GM19468 (cell line): ENCODE data around the gene LAMB3.
"Not testable (repeated sequence)": the region's sequence is repeated elsewhere in the genome, so short reads cannot be mapped to it uniquely, and the experiment has no call there.

Source experiments
- ATAC-seq: cut with Tn5 transposase; IDR thresholded peaks from one replicate; pipeline ENCODE4 v1.9.1; 2021; ENCODE audit warnings: mild to moderate bottlenecking, moderate library complexity, moderate number of reproducible peaks; ENCODE audit not compliant: unreplicated experiment; ENCODE audit errors: extremely low read depth

The LAMB3 gene

GRCh38 chr1:209652121-209652735 lies at the start of gene LAMB3:
Gene LAMB3 (minus strand): TSS chr1:209652425. CDS start chr1:209650944, 1,481 bp downstream.
- ATAC-seq: no peak

GRCh38 chr1:209700686-209701085 lies 48.5 kb upstream of the LAMB3 start:
- not testable (repeated sequence) for ATAC-seq

GRCh38 chr1:209697126-209697525 lies 44.9 kb upstream of the LAMB3 start:
- ATAC-seq: no peak

- no peak for ATAC-seq
Measured at GRCh38 chr1:209696673-209697072, 44.4 kb upstream of the LAMB3 start.

GRCh38 chr1:209692745-209693504 lies 40.7 kb upstream of the LAMB3 start:
- peak; percentile 46 for ATAC-seq

GRCh38 chr1:209692296-209692695 lies 40.1 kb upstream of the LAMB3 start:
- no peak for ATAC-seq

GRCh38 chr1:209691237-209691636 lies 39.0 kb upstream of the LAMB3 start:
- ATAC-seq: no peak

- no peak for ATAC-seq
Measured at GRCh38 chr1:209689477-209689876, 37.3 kb upstream of the LAMB3 start.

- ATAC-seq: no peak
Measured at GRCh38 chr1:209688746-209689234, 36.6 kb upstream of the LAMB3 start.

- no peak for ATAC-seq
Measured at GRCh38 chr1:209686322-209686721, 34.1 kb upstream of the LAMB3 start.

GRCh38 chr1:209685821-209686220 lies 33.6 kb upstream of the LAMB3 start:
- ATAC-seq: peak; percentile 57

- no peak for ATAC-seq
Measured at GRCh38 chr1:209678981-209679539, 26.8 kb upstream of the LAMB3 start.

- no peak for ATAC-seq
Measured at GRCh38 chr1:209675565-209676154, 23.4 kb upstream of the LAMB3 start.

- no peak for ATAC-seq
Measured at GRCh38 chr1:209674957-209675564, 22.8 kb upstream of the LAMB3 start, which contains the start of gene G0S2. Gene G0S2 (plus strand): TSS chr1:209675412. CDS start chr1:209675685, 273 bp downstream.

- no peak for ATAC-seq
Measured at GRCh38 chr1:209673631-209674417, 21.6 kb upstream of the LAMB3 start.

- peak; percentile 85 for ATAC-seq
Measured at GRCh38 chr1:209672705-209673630, 20.7 kb upstream of the LAMB3 start.

GRCh38 chr1:209670441-209671082 lies 18.3 kb upstream of the LAMB3 start:
- no peak for ATAC-seq

GRCh38 chr1:209667708-209668107 lies 15.5 kb upstream of the LAMB3 start:
- ATAC-seq: no peak
